Activated CD4-positive, CD25-positive, alpha-beta regulatory T cell (primary cell): Measurements from ENCODE around the gene ECHS1.
"Not testable (repeated sequence)": the region's sequence is repeated elsewhere in the genome, so short reads cannot be mapped to it uniquely, and the experiment has no call there.

Source experiments
- DNase-seq, 4 experiments: peaks; one replicate each; lab custom pipeline; 2025; lab: John Stamatoyannopoulos, UW

The ECHS1 gene

GRCh38 chr10:133378251-133379096, 5.3 kb upstream of the ECHS1 start:
- peak in 2 of 4 experiments; percentile 23 to 50 for DNase-seq

- DNase-seq, result no peak
Measured at GRCh38 chr10:133377818-133378250, 4.7 kb upstream of the ECHS1 start.

GRCh38 chr10:133377025-133377817, 4.1 kb upstream of the ECHS1 start:
- no peak for DNase-seq

GRCh38 chr10:133376183-133376582, 3.0 kb upstream of the ECHS1 start:
- not testable (repeated sequence) for DNase-seq

- no peak for DNase-seq
Measured at GRCh38 chr10:133375357-133376115, 2.4 kb upstream of the ECHS1 start.

GRCh38 chr10:133372507-133372906, 647 bp downstream of the ECHS1 start:
- DNase-seq, result no peak

- DNase-seq, result no peak
Measured at GRCh38 chr10:133370030-133370786, 2.9 kb downstream of the ECHS1 start.

GRCh38 chr10:133368153-133368552, 5.0 kb downstream of the ECHS1 start:
- DNase-seq, result no peak

- not testable (repeated sequence) for DNase-seq
Measured at GRCh38 chr10:133367461-133367860, 5.7 kb downstream of the ECHS1 start.

- DNase-seq, result no peak
Measured at GRCh38 chr10:133366751-133367150, 6.4 kb downstream of the ECHS1 start.

- no peak for DNase-seq
Measured at GRCh38 chr10:133366130-133366478, 7.0 kb downstream of the ECHS1 start.

- DNase-seq, result no peak
Measured at GRCh38 chr10:133365461-133366129, 7.6 kb downstream of the ECHS1 start.

- no peak for DNase-seq
Measured at GRCh38 chr10:133364645-133365431, 8.3 kb downstream of the ECHS1 start.

GRCh38 chr10:133362846-133363245, 10.3 kb downstream of the ECHS1 start:
- no peak for DNase-seq

- DNase-seq, result no peak
Measured at GRCh38 chr10:133361773-133362441, 11.2 kb downstream of the ECHS1 start.

GRCh38 chr10:133361227-133361626, 11.9 kb downstream of the ECHS1 start:
- DNase-seq, result no peak

GRCh38 chr10:133359972-133360610, 13.1 kb downstream of the ECHS1 start:
- no peak for DNase-seq

GRCh38 chr10:133359554-133359971, 13.6 kb downstream of the ECHS1 start:
- no peak for DNase-seq

- DNase-seq, result no peak
Measured at GRCh38 chr10:133358925-133359310, 14.2 kb downstream of the ECHS1 start.
